ENCODE results near the gene MELTF. TPM values are rescaled to one million over a fixed set of nuclear protein-coding genes. Genes with fewer than 3 reads are reported as not detected.

Gene MELTF
- total and polyA plus RNA-seq, 8 donors, result 0.45 to 4.4 (median 1.5) TPM

DNA sequence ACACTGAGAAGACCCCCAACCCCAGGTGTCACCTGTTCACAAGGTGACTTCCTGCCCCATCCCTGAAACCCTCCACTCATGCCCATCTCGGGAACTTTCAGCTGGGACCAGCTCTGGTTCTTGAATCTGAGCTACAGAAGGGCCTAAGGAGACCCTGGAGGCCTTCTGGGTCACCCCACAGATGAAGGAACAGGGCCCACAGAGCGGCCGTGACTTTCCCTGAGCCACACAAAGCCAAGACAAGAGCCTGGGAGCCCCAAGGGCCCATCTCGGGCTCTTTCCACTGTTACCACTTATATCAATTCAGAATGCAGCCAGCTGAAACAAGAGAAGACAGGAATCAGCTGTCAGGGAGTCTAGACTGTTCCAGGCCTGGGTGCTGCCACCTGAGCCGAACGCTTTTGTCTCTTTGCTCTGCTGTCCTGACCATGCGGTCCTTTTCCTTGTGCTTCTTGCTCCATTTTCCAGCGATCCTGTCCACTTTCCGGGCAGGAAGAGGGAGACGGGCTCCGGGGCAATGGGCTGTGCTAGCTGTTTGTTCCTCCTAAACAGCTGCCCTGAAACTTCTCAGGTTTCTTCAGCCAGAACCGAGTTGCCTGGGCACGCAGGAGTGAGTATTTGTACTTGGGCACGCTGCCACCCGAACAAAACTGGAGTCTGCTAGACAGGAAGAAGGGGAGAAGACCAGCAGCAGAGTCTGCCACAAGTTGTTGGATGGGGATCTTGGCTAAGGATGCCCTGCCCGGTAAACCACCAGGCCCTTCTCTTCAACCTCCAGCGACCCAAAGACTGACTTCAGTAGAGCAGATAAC, 33.0 kb downstream of the MELTF start:
- no peaks in the 10 kb centered on the region for H3K9me3 ChIP-seq
- no peaks in the 10 kb centered on the region for H3K4me1 ChIP-seq
- WGBS, 5 donors, result 75 to 79% (median 77%) methylated on average over 17 of the region's 17 CpGs
- no peaks in the 10 kb centered on the region for H3K27me3 ChIP-seq
- H3K27ac ChIP-seq, result no peak overlapping the region
- H3K36me3 ChIP-seq, result no peaks in the 10 kb centered on the region
- no peak overlapping the region for H3K4me3 ChIP-seq
- intact Hi-C loops (cut with DNase I; ENCODE audit: low total_unique reads), result no loop called here
- TF ChIP-seq, protein P1, sequence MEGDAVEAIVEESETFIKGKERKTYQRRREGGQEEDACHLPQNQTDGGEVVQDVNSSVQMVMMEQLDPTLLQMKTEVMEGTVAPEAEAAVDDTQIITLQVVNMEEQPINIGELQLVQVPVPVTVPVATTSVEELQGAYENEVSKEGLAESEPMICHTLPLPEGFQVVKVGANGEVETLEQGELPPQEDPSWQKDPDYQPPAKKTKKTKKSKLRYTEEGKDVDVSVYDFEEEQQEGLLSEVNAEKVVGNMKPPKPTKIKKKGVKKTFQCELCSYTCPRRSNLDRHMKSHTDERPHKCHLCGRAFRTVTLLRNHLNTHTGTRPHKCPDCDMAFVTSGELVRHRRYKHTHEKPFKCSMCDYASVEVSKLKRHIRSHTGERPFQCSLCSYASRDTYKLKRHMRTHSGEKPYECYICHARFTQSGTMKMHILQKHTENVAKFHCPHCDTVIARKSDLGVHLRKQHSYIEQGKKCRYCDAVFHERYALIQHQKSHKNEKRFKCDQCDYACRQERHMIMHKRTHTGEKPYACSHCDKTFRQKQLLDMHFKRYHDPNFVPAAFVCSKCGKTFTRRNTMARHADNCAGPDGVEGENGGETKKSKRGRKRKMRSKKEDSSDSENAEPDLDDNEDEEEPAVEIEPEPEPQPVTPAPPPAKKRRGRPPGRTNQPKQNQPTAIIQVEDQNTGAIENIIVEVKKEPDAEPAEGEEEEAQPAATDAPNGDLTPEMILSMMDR (IDR thresholded peaks at IDR 0.05), result no peak
- TF ChIP-seq EP300 (IDR thresholded peaks at IDR 0.05) (no peak), POLR2A (IDR thresholded peaks at IDR 0.05) (no peak), POLR2AphosphoS5 (IDR thresholded peaks at IDR 0.05) (no peak)
- no peak for DNase-seq

DNA sequence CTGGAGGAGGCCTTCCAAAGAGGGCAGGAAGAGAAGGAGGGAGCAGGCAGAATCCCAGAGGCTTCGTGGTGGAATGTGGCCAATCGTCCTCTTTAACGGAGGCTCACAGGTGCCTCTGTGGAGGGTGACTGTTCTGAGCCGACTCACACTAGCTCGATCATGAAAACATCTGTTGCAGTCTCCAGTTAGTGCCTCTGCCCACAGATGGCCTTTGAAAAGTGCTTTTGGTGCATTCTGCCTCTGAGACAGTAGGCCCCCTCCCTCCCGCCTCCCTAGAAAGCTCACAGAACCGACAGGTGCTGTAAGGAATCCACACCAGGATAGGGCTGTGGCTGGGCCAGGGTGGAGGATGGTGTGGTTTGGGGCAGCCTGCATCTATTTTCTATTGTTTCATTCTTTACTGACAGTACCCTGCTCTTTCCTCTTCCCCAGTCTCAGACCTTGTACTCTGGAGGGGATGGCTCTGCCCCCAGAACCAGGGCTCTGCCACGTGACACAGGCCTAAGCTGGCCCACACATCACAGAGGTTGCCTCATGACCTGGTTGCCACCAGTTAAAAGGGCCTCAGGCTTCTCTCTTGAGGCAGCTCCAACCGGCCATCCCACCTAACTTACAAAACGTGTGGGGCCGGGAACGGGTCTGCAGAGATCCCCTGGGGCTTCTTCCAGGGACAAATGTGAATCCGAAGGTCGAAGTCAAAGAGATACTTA, 33.8 kb downstream of the MELTF start:
- DNase-seq, result no peak
- Histone ChIP-seq H3K4me1 (no peaks in the 10 kb centered on the region), H3K9me3 (no peaks in the 10 kb centered on the region), H3K4me3 (no peak overlapping the region), H3K27me3 (no peaks in the 10 kb centered on the region), H3K36me3 (no peaks in the 10 kb centered on the region), H3K27ac (no peak overlapping the region)
- 80 to 89% (median 87%) methylated on average over 14 of the region's 14 CpGs for WGBS, 5 donors
- intact Hi-C loops (cut with DNase I; ENCODE audit: low total_unique reads), result no loop called here
- TF ChIP-seq POLR2A (IDR thresholded peaks at IDR 0.05) (no peak), POLR2AphosphoS5 (IDR thresholded peaks at IDR 0.05) (no peak), EP300 (IDR thresholded peaks at IDR 0.05) (no peak)
- TF ChIP-seq, protein P1 (IDR thresholded peaks at IDR 0.05), result no peak

DNA sequence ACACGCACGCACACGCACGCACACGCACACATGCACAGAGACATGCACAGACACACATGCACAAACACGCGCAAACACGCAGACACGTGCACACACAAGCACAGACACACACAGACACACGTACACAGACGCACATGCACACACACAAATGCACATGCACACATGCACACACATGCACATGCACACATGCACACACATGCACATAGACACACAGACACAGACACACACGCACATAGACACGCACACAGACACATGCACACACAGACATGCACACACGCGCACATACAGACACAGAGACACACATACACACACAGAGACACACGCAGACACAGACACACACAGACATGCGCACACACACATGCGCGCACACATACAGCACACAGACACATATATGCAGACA, 34.6 kb downstream of the MELTF start:
- Histone ChIP-seq H3K4me1 (no peaks in the 10 kb centered on the region), H3K36me3 (no peaks in the 10 kb centered on the region), H3K4me3 (no peak overlapping the region), H3K27me3 (no peaks in the 10 kb centered on the region), H3K27ac (no peak overlapping the region), H3K9me3 (no peaks in the 10 kb centered on the region)
- DNase-seq, result no peak
- intact Hi-C loops (cut with DNase I; ENCODE audit: low total_unique reads), result no loop called here
- whole genome bisulfite sequencing, 5 donors, result 83 to 98% (median 95%) methylated on average over 19 of the region's 19 CpGs
- TF ChIP-seq EP300 (IDR thresholded peaks at IDR 0.05) (no peak), POLR2AphosphoS5 (IDR thresholded peaks at IDR 0.05) (no peak), POLR2A (IDR thresholded peaks at IDR 0.05) (no peak)
- TF ChIP-seq, protein P1 (IDR thresholded peaks at IDR 0.05), result no peak

DNA sequence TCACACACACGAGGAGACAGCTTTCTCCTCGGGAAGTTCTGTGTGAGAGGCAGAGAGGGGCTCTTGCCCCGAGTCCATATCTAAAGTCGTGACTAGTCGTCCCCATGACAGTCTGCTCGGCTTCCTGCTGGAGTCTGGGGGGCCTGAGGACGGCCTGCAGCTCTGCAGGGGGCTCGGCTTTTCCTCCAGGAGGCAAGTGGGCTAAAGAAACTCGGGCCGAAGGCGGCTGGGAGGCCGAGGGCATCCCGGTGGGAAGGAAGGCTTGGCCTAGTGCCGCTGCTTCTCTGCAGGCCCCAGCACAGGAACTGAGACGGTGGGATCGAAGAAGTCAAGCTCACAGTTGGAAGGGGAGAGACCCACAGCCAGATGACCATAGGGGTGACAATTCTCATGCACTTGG, 35.6 kb downstream of the MELTF start:
- Histone ChIP-seq H3K4me3 (no peak overlapping the region), H3K9me3 (no peaks in the 10 kb centered on the region), H3K27ac (no peak overlapping the region), H3K36me3 (no peaks in the 10 kb centered on the region), H3K4me1 (no peaks in the 10 kb centered on the region), H3K27me3 (peaks cover 0 to 6% (median 0%) of the 10 kb centered on the region in 3 donors)
- intact Hi-C loops (cut with DNase I; ENCODE audit: low total_unique reads), result no loop called here
- DNase-seq, result no peak
- TF ChIP-seq POLR2AphosphoS5 (IDR thresholded peaks at IDR 0.05) (no peak), POLR2A (IDR thresholded peaks at IDR 0.05) (no peak), EP300 (IDR thresholded peaks at IDR 0.05) (no peak)
- TF ChIP-seq, protein P1 (IDR thresholded peaks at IDR 0.05), result no peak
- WGBS, 5 donors, result 80 to 87% (median 84%) methylated on average over 16 of the region's 16 CpGs
